Muscle of back (tissue), 11 donors: ENCODE measurements around the gene SLC2A4. TPM values are rescaled to one million over a fixed set of nuclear protein-coding genes. Genes with fewer than 3 reads are reported as not detected.

Experiments used
- DNase-seq, 3 donors: peaks; one replicate each; pipeline versions ENCODE4 v3.0.0 to v3.0.0-alpha.2; 2013
- polyA plus RNA-seq, 10 donors: library from polyadenylated mRNA; unstranded; fragments of 120-200 nt; gene quantifications; one replicate each; pipeline ENCODE4 v1.2.1, GENCODE V29; 2013; ENCODE audit not compliant: insufficient read length in 10 of 10

Gene SLC2A4
- polyA plus RNA-seq, 10 donors = 7.7 to 32.4 (median 26.1) TPM

DNA sequence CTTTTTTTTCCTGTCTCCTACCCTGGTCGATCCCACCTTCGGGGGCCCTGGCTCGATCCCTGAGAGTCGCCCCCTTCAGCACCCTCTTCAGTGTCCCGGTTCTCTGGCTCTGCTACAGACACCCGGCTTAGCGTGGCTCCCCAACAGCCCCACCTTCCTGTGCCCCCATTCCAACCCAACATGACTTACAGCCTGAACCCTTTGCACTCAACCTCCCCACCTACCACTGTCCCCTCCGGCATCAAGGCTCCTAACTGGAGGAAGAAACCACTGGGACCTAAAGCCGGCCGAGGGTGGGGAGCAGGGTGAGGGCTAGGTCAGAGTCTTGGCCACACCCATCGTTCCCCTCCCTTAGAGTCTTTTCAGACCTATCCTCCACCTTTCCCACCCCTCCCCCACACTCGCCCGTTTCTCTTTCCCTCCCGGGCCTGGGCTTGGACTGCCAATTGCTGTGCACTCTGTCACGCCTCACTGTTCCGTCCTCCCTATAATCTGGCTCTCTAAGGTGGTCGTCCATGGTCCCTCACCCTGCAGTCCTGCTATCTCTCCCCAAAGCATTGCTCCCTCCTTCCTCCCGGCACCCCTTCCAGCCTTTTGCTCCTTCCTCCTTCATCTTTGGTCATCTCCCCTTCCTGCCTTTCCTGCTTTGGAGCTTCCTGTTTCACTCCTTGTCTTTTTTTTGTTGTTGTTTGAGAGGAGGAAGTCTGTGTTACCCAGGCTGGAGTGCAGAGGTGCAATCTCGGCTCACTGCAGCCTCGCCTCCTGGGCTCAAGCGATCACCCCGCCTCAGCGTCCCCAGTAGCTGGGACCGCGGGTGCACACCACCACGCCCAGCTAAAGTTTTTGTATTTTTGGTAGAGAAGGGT is 18.4 kb upstream of the SLC2A4 start:
- DNase-seq = peak in 1 of 3 donors; percentile 26

DNA sequence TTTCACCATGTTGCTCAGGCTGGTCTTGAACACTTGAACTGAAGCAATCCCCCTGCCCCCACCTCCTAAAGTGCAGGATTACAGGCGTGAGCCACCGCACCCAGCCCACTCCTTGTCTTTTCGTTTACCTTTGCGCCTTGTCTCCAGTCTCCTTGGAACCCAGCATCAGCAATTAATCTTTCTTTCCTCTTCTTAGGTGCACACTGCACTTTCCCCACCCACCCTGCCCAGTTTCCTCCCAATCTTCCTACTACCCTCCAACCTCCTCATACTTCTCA is 17.8 kb upstream of the SLC2A4 start:
- DNase-seq = no peak

DNA sequence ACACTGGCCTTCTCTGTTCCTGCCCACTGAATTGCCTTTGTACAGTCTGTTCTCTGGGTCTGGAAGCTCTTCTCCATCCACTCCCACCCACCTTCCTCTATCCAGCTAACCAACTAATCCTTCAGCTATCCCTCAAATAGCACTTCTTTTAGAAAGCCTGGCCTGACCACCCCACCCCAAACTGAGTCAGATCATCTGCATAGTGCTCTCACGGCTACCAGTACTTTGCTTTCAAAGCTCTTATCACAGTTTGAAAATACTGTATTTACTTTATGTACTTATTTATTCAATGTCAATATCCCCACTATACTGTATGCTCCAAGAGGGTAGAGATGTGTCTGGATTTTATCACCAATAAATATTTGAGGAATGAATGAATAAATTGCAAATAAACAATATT is 14.7 kb upstream of the SLC2A4 start:
- no peak for DNase-seq

GRCh38 chr17:7279448-7279847 is 2.1 kb upstream of the SLC2A4 start:
- no peak for DNase-seq

DNA sequence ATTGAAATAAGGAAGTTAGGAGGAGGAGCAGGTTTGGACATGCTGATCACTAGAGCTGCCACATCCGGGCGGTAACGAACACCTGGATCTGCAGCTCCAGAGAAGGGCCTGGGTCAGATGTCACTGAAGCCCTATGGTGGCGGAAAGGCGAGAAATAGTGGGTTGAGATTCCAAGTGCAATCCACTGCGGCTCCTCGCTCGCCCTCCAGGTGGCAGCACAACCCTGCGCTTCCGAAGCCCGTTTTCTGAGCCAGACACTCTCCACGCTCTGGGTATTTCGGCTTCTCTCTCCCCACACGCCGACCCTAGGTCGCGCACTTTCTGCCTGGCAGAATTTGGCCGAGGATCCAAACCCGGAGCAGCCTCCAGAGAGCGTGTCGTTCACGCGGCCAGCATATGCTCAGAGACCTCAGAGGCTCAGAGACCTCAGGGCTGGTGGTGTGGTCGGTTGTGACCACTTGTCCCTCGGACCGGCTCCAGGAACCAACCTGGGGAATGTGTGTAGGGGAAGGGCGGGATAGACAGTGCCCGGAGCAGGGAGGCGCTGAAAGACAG is 922 bp upstream of the SLC2A4 start:
- DNase-seq = peak; percentile 74 to 93 (median 88)

- DNase-seq = peak in 2 of 3 donors; percentile 40 to 53
Observed at GRCh38 chr17:7281953-7282751, 634 bp downstream of the SLC2A4 start.

- no peak for DNase-seq
Observed at GRCh38 chr17:7282752-7283321, 1.3 kb downstream of the SLC2A4 start.

DNA sequence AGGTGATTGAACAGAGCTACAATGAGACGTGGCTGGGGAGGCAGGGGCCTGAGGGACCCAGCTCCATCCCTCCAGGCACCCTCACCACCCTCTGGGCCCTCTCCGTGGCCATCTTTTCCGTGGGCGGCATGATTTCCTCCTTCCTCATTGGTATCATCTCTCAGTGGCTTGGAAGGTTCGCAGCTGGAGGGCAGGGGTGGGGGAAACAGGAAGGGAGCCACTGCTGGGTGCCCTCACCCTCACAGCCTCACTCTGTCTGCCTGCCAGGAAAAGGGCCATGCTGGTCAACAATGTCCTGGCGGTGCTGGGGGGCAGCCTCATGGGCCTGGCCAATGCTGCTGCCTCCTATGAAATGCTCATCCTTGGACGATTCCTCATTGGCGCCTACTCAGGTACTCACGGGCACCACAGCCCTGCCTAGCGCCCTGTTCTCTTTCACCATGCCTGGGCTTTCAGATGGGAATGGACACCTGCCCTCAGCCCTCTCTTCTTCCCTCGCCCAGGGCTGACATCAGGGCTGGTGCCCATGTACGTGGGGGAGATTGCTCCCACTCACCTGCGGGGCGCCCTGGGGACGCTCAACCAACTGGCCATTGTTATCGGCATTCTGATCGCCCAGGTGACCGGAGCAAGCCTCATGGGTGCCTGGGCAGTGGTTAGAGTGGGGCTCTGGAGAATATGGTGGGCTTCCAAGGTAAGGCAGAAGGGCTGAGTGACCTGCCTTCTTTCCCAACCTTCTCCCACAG is 2.1 kb downstream of the SLC2A4 start:
- DNase-seq = no peak

- no peak for DNase-seq
Observed at GRCh38 chr17:7284911-7285310, 3.4 kb downstream of the SLC2A4 start.

DNA sequence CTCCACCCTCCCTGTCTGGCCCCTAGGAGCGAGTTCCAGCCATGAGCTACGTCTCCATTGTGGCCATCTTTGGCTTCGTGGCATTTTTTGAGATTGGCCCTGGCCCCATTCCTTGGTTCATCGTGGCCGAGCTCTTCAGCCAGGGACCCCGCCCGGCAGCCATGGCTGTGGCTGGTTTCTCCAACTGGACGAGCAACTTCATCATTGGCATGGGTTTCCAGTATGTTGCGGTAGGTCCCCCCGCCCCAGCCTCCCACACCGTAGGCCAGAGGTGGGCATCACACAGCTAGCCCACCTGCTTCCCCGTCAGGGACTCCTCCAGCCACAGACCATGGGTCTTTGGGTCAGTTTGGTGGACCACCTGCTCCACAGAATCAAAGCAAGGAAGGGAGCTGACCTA is 4.2 kb downstream of the SLC2A4 start:
- DNase-seq = no peak

GRCh38 chr17:7289256-7290032 is 7.9 kb downstream of the SLC2A4 start:
- DNase-seq = no peak

DNA sequence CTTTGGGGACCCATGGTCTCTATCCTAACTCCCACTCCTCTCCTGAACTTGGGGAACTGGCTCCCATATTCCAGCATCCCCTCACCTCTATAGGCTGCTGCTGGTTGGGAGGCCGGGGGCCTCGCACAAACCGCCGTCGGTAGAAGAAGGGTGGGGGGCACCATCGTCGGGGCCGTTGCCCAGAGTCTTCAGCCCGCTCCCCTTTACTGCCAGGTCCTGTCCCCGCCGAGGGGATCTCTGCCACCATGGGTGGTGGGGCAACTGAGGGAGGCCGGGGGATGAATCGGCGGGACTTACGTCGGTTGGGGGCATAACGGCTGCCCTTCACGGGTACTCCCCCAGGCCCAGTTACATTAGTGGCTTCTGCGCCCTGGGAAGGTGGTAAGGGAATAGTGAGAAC is 8.6 kb downstream of the SLC2A4 start:
- no peak for DNase-seq

GRCh38 chr17:7290685-7291084 is 9.2 kb downstream of the SLC2A4 start:
- DNase-seq = no peak

DNA sequence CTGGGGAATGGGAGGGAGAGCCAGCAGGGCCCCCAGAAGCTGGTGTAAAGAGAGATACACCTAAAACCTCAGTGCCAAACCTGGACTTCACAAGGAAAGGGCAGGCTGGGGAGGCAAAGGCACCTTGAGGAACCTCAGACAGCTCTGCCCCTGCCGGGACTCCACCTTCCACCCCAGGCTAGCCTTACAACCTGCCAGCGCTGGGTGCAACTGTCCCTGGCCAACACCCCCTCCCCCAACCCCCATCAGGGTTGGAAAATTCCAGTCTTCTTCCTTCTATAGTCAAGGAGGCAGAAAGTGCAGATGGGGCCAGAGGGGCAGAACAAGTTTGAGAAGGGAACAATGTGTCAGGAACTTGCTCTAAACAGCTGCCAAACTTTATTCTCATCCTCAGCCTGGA is 10.7 kb downstream of the SLC2A4 start:
- DNase-seq = no peak

- peak in 1 of 3 donors; percentile 24 for DNase-seq
Observed at GRCh38 chr17:7292729-7293128, 11.2 kb downstream of the SLC2A4 start.

- DNase-seq = no peak
Observed at GRCh38 chr17:7293159-7293558, 11.6 kb downstream of the SLC2A4 start.

DNA sequence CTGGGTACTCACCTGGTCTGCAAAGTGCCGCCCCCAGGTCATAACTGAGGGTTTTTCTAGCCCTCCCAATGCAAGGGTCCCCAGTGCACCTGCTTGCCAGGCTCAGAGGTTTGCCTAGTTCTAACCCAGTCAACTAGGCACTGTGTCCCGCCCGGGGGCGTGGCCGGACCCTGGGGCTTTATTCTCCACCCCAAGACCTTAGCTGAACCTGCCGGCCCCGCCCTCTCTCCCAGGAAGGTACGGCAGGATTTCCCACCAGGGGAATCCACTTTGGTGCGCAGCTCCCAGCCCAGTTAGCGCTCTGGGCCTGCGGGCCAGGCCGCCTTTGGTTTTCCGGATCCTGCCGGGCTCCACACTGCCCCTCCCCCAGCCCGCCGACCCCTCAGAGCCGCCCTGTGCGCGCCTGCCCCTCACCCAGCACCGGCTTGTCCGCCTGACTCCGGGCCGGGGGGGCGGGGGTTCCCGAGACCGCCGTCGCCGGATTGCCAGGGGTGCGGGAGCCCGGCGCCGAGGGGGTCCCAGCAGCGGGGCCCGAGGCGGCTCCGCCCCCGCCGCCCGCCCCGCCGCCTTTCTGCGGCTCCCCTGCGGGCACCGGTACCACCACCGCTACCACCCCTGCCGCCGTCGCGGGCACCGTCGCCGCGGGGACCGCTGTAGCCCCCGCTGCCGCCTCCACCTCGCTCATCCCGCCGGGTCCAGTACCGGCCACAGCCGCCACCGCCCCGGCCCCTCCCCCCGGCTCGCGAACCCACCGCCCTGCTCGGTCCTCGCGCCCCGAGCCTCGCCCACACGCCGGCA is 12.5 kb downstream of the SLC2A4 start:
- DNase-seq = no peak

GRCh38 chr17:7294614-7295153 is 13.2 kb downstream of the SLC2A4 start, which contains the start of gene YBX2:
Gene YBX2, minus strand, starts transcription at chr17:7294639. Its CDS starts 139 bp downstream, at chr17:7294500.
- peak in 1 of 3 donors; percentile 57 for DNase-seq
